Vagina (tissue), 2 donors: ENCODE data around the gene LIMS1. TPM values are rescaled to one million over a fixed set of nuclear protein-coding genes. Genes with fewer than 3 reads are reported as not detected.
"Not testable (repeated sequence)": the region's sequence is repeated elsewhere in the genome, so short reads cannot be mapped to it uniquely, and the experiment has no call there.

Experiments
- DNase-seq, 2 donors: peaks; one replicate each; pipeline ENCODE4 v3.0.0-alpha.2; 2017; ENCODE audit errors: extremely low spot score in 2 of 2
- H3K27ac ChIP-seq: fragments of 200-600 bp; sonication (generic); one replicate; pipeline ENCODE4 v1.5.1; 2019
- H3K27me3 ChIP-seq: fragments of 200-600 bp; sonication (generic); one replicate; pipeline ENCODE4 v1.5.1; 2019
- H3K36me3 ChIP-seq, 2 donors: fragments of 200-600 bp; sonication (generic); one replicate each; pipeline ENCODE4 v1.5.1; 2017 to 2019
- H3K4me1 ChIP-seq: fragments of 200-600 bp; sonication (generic); one replicate; pipeline ENCODE4 v1.5.1; 2019
- H3K4me3 ChIP-seq, 2 donors: fragments of 200-600 bp; sonication (generic); 1 replicate in 1 of 2; 2 replicates in 1 of 2; pipeline ENCODE4 v1.5.1; 2016 to 2019
- H3K9me3 ChIP-seq: fragments of 200-600 bp; sonication (generic); one replicate; pipeline ENCODE4 v1.5.1; 2019
- CTCF ChIP-seq, 3 experiments: fragments of 450-650 bp in 2 of 3; fragments of 200-600 bp in 1 of 3; sonication (generic) in 1 of 3; IDR thresholded peaks; one replicate each; pipeline ENCODE4 v1.5.1; 2017 to 2019; ENCODE audit warnings: antibody characterized with exemption in 3 of 3, mild to moderate bottlenecking in 2 of 3, moderate library complexity in 2 of 3
- POLR2A ChIP-seq, 2 donors: fragments of 450-650 bp; IDR thresholded peaks; one replicate each; pipeline ENCODE4 v1.6.1; 2017; ENCODE audit warnings: antibody characterized with exemption in 2 of 2, mild to moderate bottlenecking in 2 of 2, moderate library complexity in 2 of 2
- POLR2AphosphoS5 ChIP-seq, 2 donors: sonication (generic); formaldehyde crosslinking; IDR thresholded peaks; one replicate each; pipeline ENCODE4 v1.9.0; 2017; ENCODE audit warnings: antibody characterized with exemption in 2 of 2, mild to moderate bottlenecking in 2 of 2, low read depth in 1 of 2; ENCODE audit not compliant: insufficient read depth in 1 of 2
- intact Hi-C: fragments of 100-400 bp; cut with DNase I; formaldehyde crosslinking; loops from one replicate; pipeline ENCODE4 v1.15.1; 2023
- small RNA-seq: library from RNA; depleted of rRNA; stranded (forward); fragments of <200 nt; gene quantifications from one replicate; pipeline ENCODE3, GENCODE V24; 2016
- total RNA-seq: library from RNA; depleted of rRNA; stranded (reverse); fragments of >200 nt; gene quantifications from one replicate; pipeline ENCODE4 v1.2.3, GENCODE V29; 2016

LIMS1 gene
- total RNA-seq, 1 donor from 2014 or later: 66.0 TPM

GRCh38 chr2:108719149-108720044 lies 185.1 kb downstream of the LIMS1 start, which contains the start of gene RANBP2:
Gene RANBP2 (plus strand): TSS chr2:108719482. CDS start chr2:108719607, 125 bp downstream.
- peak; percentile 90 to 99 for TF ChIP-seq POLR2AphosphoS5 (IDR thresholded peaks at IDR 0.05; ENCODE audit: insufficient read depth in 1 of 2, low read depth in 1 of 2)
- TF ChIP-seq POLR2A (IDR thresholded peaks at IDR 0.05): peak; percentile 35 to 94
- TF ChIP-seq CTCF (IDR thresholded peaks at IDR 0.05): no peak
- intact Hi-C loops: no loop called here
- DNase-seq: peak; percentile 96

GRCh38 chr2:108726048-108726447 lies 191.8 kb downstream of the LIMS1 start:
- H3K27ac ChIP-seq, H3K36me3 ChIP-seq, DNase-seq, H3K27me3 ChIP-seq, H3K9me3 ChIP-seq, intact Hi-C loops, H3K4me3 ChIP-seq: not testable (repeated sequence)
- peaks cover 27% of the 10 kb centered on the region for H3K4me1 ChIP-seq

More at GRCh38 chr2:108719149-108720044, 185.1 kb downstream of the LIMS1 start, which contains the start of gene RANBP2:
- H3K4me1 ChIP-seq: peaks cover 23% of the 10 kb centered on the region
- no peaks in the 10 kb centered on the region for H3K36me3 ChIP-seq
- no peaks in the 10 kb centered on the region for H3K27me3 ChIP-seq
- peak within 1 kb of the TSS; percentile 82 to 95 for H3K4me3 ChIP-seq
- peak within 1 kb of the TSS; percentile 92 for H3K27ac ChIP-seq
- no peaks in the 10 kb centered on the region for H3K9me3 ChIP-seq

GRCh38 chr2:108734656-108735055 lies 200.4 kb downstream of the LIMS1 start:
- DNase-seq, H3K9me3 ChIP-seq, intact Hi-C loops, H3K27me3 ChIP-seq, H3K36me3 ChIP-seq, H3K27ac ChIP-seq, H3K4me1 ChIP-seq, H3K4me3 ChIP-seq: not testable (repeated sequence)

Small RNA genes within 50 kb of the gene (small RNA-seq; reads per million reads assigned to genes)
- gene AC010095.1: not detected

Other genes starting within 250 kb of the LIMS1 start
- gene SULT1C2, start 245.6 kb upstream of the LIMS1 start, total RNA-seq: not detected
- gene SULT1C4, start 156.5 kb upstream of the LIMS1 start, total RNA-seq: 8.8 TPM
- 30.0 TPM for gene GCC2, start 85.3 kb upstream of the LIMS1 start, total RNA-seq
- gene RANBP2, start 185.0 kb downstream of the LIMS1 start, total RNA-seq: 43.5 TPM